GM19238 (cell line): ENCODE results near the gene GCK.

Experiments
- DNase-seq: peaks from one replicate; pipeline ENCODE4 v3.0.0; 2011; ENCODE audit warnings: low spot score; ENCODE audit not compliant: insufficient read length

Gene GCK

GRCh38 chr7:44119829-44120380, 69.3 kb downstream of the GCK start:
- no peak for DNase-seq

GRCh38 chr7:44117801-44118429, 71.3 kb downstream of the GCK start:
- no peak for DNase-seq

- DNase-seq, result no peak
Measured at GRCh38 chr7:44116789-44117666, 72.2 kb downstream of the GCK start.

- no peak for DNase-seq
Measured at GRCh38 chr7:44116087-44116788, 73.0 kb downstream of the GCK start.

- DNase-seq, result no peak
Measured at GRCh38 chr7:44114586-44115310, 74.5 kb downstream of the GCK start.

GRCh38 chr7:44113764-44114354, 75.4 kb downstream of the GCK start:
- DNase-seq, result no peak

- no peak for DNase-seq
Measured at GRCh38 chr7:44112997-44113763, 76.1 kb downstream of the GCK start.

- no peak for DNase-seq
Measured at GRCh38 chr7:44112231-44112996, 76.8 kb downstream of the GCK start.

- no peak for DNase-seq
Measured at GRCh38 chr7:44111761-44112160, 77.5 kb downstream of the GCK start.

GRCh38 chr7:44110719-44111635, 78.3 kb downstream of the GCK start:
- no peak for DNase-seq

- no peak for DNase-seq
Measured at GRCh38 chr7:44109991-44110390, 79.2 kb downstream of the GCK start.

GRCh38 chr7:44108768-44109750, 80.2 kb downstream of the GCK start:
- DNase-seq, result no peak

GRCh38 chr7:44107961-44108767, 81.1 kb downstream of the GCK start:
- DNase-seq, result no peak

GRCh38 chr7:44107116-44107960, 81.9 kb downstream of the GCK start:
- no peak for DNase-seq

GRCh38 chr7:44106311-44107065, 82.8 kb downstream of the GCK start:
- no peak for DNase-seq
